GM12892 (cell line): ENCODE results near the gene PRRT3.

Experiments used
- POLR2A ChIP-seq: IDR thresholded peaks from 2 replicates; pipeline ENCODE4 v1.6.1; 2011; ENCODE audit warnings: low read depth, low read length, control low read depth
- POLR2AphosphoS5 ChIP-seq: IDR thresholded peaks from 2 replicates; pipeline ENCODE4 v1.6.1; 2011; ENCODE audit warnings: low read depth, low read length, control low read depth
- TAF1 ChIP-seq: IDR thresholded peaks from 2 replicates; pipeline ENCODE4 v1.6.1; 2011; ENCODE audit warnings: low read depth, mild to moderate bottlenecking, control low read depth, low read length, borderline replicate concordance

- TF ChIP-seq POLR2AphosphoS5 (no peak), TAF1 (no peak), POLR2A (no peak)
Observed at GRCh38 chr3:9915254-9916141, 36.7 kb downstream of the PRRT3 start.
